Suprapubic skin (tissue), 4 donors: ENCODE measurements around the gene FTHL17.

ENCODE experiments used
- CTCF ChIP-seq, 2 donors: fragments of 200-600 bp in 1 of 2; fragments of 450-650 bp in 1 of 2; sonication (generic) in 1 of 2; IDR thresholded peaks; one replicate each; pipeline ENCODE4 v1.5.1; 2016 to 2019; ENCODE audit warnings: antibody characterized with exemption in 2 of 2, mild to moderate bottlenecking in 1 of 2, moderate library complexity in 1 of 2
- EP300 ChIP-seq: sonication (generic); formaldehyde crosslinking; IDR thresholded peaks from one replicate; pipeline ENCODE4 v1.6.1; 2017; ENCODE audit warnings: antibody characterized with exemption
- POLR2A ChIP-seq, 2 donors: fragments of 450-650 bp; IDR thresholded peaks; one replicate each; pipeline ENCODE4 v1.6.1; 2017; ENCODE audit warnings: antibody characterized with exemption in 2 of 2, mild to moderate bottlenecking in 2 of 2, moderate library complexity in 2 of 2
- POLR2AphosphoS5 ChIP-seq, 3 donors: sonication (generic); formaldehyde crosslinking; IDR thresholded peaks; one replicate each; pipeline ENCODE4 v1.6.1; 2017; ENCODE audit warnings: antibody characterized with exemption in 3 of 3

DNA sequence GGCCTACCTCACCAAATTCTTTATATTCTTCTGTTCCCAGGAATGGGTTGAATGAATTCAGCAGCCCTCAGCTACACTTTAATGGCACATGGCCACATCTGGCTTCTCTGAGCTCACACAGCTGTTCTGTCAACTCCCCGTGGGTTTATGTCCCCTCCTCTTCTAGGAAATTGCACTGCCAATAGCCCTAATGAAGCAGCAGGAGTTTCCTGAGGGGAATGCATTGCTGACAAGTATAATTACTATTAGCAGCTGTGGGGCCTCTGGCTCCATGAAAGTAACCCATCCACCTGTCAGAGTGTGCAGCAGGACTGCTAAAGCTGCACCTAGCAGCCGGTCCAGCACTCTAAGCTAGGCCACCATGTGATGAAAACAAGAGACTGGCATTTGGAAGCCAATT is 50.3 kb downstream of the FTHL17 start:
- TF ChIP-seq CTCF (IDR thresholded peaks at IDR 0.05) (no peak), POLR2A (IDR thresholded peaks at IDR 0.05) (no peak), POLR2AphosphoS5 (IDR thresholded peaks at IDR 0.05) (no peak), EP300 (no peak)
